Esophagus muscularis mucosa (tissue), 4 donors: ENCODE measurements around the gene CDH7.

Source experiments
- CTCF ChIP-seq, 3 experiments: fragments of 200-600 bp in 2 of 3; fragments of 450-650 bp in 1 of 3; sonication (generic) in 2 of 3; IDR thresholded peaks; one replicate each; pipeline ENCODE4 v1.5.1; 2017 to 2019; ENCODE audit warnings: antibody characterized with exemption in 3 of 3, mild to moderate bottlenecking in 2 of 3, moderate library complexity in 1 of 3
- EP300 ChIP-seq: sonication (generic); formaldehyde crosslinking; IDR thresholded peaks from one replicate; pipeline ENCODE4 v1.6.1; 2017; ENCODE audit warnings: antibody characterized with exemption
- POLR2A ChIP-seq: fragments of 450-650 bp; IDR thresholded peaks from one replicate; pipeline ENCODE4 v1.6.1; 2017; ENCODE audit warnings: antibody characterized with exemption, moderate library complexity, mild to moderate bottlenecking, low read depth

- TF ChIP-seq CTCF (IDR thresholded peaks at IDR 0.05), result no peak
- no peak for TF ChIP-seq POLR2A
- TF ChIP-seq EP300, result no peak
Observed at GRCh38 chr18:65827444-65827843, 76.6 kb downstream of the CDH7 start.
